ENCODE measurements around the gene MEF2D. TPM values are rescaled to one million over a fixed set of nuclear protein-coding genes. Genes with fewer than 3 reads are reported as not detected.

The MEF2D gene
- total and polyA plus RNA-seq, 2 donors (not counting 1 experiment from before 2014, with no cell fraction given) = 65.6 to 128 TPM

- H3K4me3 ChIP-seq (ENCODE audit: control extremely low read depth in 1 of 5, extremely low read depth in 1 of 5, insufficient read depth in 1 of 5, low read depth in 2 of 5, low read length in 4 of 5) = no peak overlapping the region
- 95% methylated on average over 2 of the region's 7 CpGs for WGBS (ENCODE audit: insufficient coverage)
- ChIA-PET POLR2A (interaction anchor here (0.6 to 11.9 kb wide), 3 partner anchors 15 to 139 kb away, joined by 3 to 193 read pairs (median 10); partner anchors contain the start of genes MEF2D and NAXE), CTCF (interaction anchor here (0.7 to 15.5 kb wide), 5 partner anchors 14 to 141 kb away, joined by 3 to 383 read pairs (median 7); partner anchors contain the start of genes MEF2D and NAXE)
- peaks cover 63 to 78% of the 10 kb centered on the region in 2 donors for H3K4me1 ChIP-seq (ENCODE audit: control insufficient read depth in 2 of 2, insufficient read depth in 2 of 2, low read length in 2 of 2)
- intact Hi-C loops (cut with micrococcal nuclease) = loop anchor here (5.0 kb wide), 1 partner anchor 36 kb away; no protein-coding TSS in a partner anchor
- peaks cover 91% of the 10 kb centered on the region for H3K4me1 Mint-ChIP-seq
- H2AFZ ChIP-seq (ENCODE audit: insufficient read depth, low read depth, low read length, poor library complexity, severe bottlenecking) = no peak overlapping the region
- no peak overlapping the region for H3K9ac ChIP-seq (ENCODE audit: low read length)
- peaks cover 0 to 31% of the 10 kb centered on the region in 2 experiments for H3K36me3 ChIP-seq (replicated peaks in 1 of 2; ENCODE audit: control extremely low read depth in 1 of 2, control insufficient read depth in 1 of 2, extremely low read depth in 1 of 2, insufficient read depth in 2 of 2, low read length in 1 of 2)
- H3K9me3 Mint-ChIP-seq (ENCODE audit: insufficient read depth) = no peaks in the 10 kb centered on the region
- ATAC-seq (ENCODE audit: low read depth) (no peak), DNase-seq (no peak)
- no peaks in the 10 kb centered on the region for H3K9me3 ChIP-seq (ENCODE audit: control extremely low read depth in 1 of 3, control insufficient read depth in 2 of 3, insufficient read depth in 1 of 3, low read length in 2 of 3)
- peaks cover 94% of the 10 kb centered on the region for H3K79me2 ChIP-seq (ENCODE audit: control insufficient read depth, insufficient read depth, low read length)
- TF ChIP-seq, protein P1, sequence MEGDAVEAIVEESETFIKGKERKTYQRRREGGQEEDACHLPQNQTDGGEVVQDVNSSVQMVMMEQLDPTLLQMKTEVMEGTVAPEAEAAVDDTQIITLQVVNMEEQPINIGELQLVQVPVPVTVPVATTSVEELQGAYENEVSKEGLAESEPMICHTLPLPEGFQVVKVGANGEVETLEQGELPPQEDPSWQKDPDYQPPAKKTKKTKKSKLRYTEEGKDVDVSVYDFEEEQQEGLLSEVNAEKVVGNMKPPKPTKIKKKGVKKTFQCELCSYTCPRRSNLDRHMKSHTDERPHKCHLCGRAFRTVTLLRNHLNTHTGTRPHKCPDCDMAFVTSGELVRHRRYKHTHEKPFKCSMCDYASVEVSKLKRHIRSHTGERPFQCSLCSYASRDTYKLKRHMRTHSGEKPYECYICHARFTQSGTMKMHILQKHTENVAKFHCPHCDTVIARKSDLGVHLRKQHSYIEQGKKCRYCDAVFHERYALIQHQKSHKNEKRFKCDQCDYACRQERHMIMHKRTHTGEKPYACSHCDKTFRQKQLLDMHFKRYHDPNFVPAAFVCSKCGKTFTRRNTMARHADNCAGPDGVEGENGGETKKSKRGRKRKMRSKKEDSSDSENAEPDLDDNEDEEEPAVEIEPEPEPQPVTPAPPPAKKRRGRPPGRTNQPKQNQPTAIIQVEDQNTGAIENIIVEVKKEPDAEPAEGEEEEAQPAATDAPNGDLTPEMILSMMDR (IDR thresholded peaks at IDR 0.05) = no peak
- no peak for TF ChIP-seq EZH2 (IDR thresholded peaks at IDR 0.05; ENCODE audit: borderline replicate concordance, insufficient read depth, low read depth, low read length, poor library complexity, severe bottlenecking)
- peak overlapping the region; percentile 72 to 94 for H3K27ac ChIP-seq (ENCODE audit: low read length in 2 of 2)
- peaks cover 96% of the 10 kb centered on the region for H4K20me1 ChIP-seq (ENCODE audit: control insufficient read depth, insufficient read depth, low read length, poor library complexity, severe bottlenecking)
- H3K4me3 Mint-ChIP-seq = no peak overlapping the region
- peak overlapping the region; percentile 96 for H3K27ac Mint-ChIP-seq
- peak overlapping the region; percentile 79 for H3K4me2 ChIP-seq (replicated peaks; ENCODE audit: low read depth, low read length, poor library complexity, severe bottlenecking)
- H3K27me3 ChIP-seq (replicated peaks in 1 of 4; ENCODE audit: control extremely low read depth in 1 of 4, control insufficient read depth in 3 of 4, insufficient read depth in 4 of 4, low read length in 3 of 4) = no peaks in the 10 kb centered on the region
- H3K27me3 Mint-ChIP-seq = no peaks in the 10 kb centered on the region
Measured at GRCh38 chr1:156486421-156487344, 13.9 kb downstream of the MEF2D start.
